Measurements from ENCODE around the gene STX19. TPM values are rescaled to one million over a fixed set of nuclear protein-coding genes. Genes with fewer than 3 reads are reported as not detected.

STX19 gene
- total RNA-seq, 1 donor from 2014 or later: not detected

- Histone ChIP-seq H3K27me3 (ENCODE audit: insufficient read depth, low read length) (no peaks in the 10 kb centered on the region), H3K4me2 (ENCODE audit: low read length) (no peak overlapping the region), H3K9ac (ENCODE audit: low read length) (no peak overlapping the region), H3K79me2 (ENCODE audit: insufficient read depth, low read length) (peaks cover 64% of the 10 kb centered on the region), H3K27ac (ENCODE audit: low read depth, low read length) (no peak overlapping the region), H3K4me1 (ENCODE audit: insufficient read depth, low read length) (peaks cover 11% of the 10 kb centered on the region), H3K4me3 (ENCODE audit: insufficient read depth, low read depth, low read length) (no peak overlapping the region), H3K36me3 (ENCODE audit: insufficient read depth, low read length) (no peaks in the 10 kb centered on the region), H2AFZ (ENCODE audit: low read depth, low read length) (no peak overlapping the region), H3K9me3 (ENCODE audit: insufficient read depth, low read depth, low read length) (no peaks in the 10 kb centered on the region), H4K20me1 (ENCODE audit: insufficient read depth, low read length) (no peaks in the 10 kb centered on the region)
- no peaks in the 10 kb centered on the region for H3K27me3 Mint-ChIP-seq (ENCODE audit: low read depth, unreplicated experiment)
- no peak overlapping the region for H3K4me3 Mint-ChIP-seq (ENCODE audit: unreplicated experiment)
- DNase-seq (ENCODE audit: low read depth) (no peak), FAIRE-seq (no peak)
- peaks cover 2% of the 10 kb centered on the region for H3K9me3 Mint-ChIP-seq (ENCODE audit: unreplicated experiment)
- H3K4me1 Mint-ChIP-seq (ENCODE audit: low read depth, unreplicated experiment): peaks cover 11% of the 10 kb centered on the region
- no peak overlapping the region for H3K27ac Mint-ChIP-seq (ENCODE audit: unreplicated experiment)
- TF ChIP-seq CTCF (IDR thresholded peaks at IDR 0.05; ENCODE audit: insufficient read depth, low read depth, low read length) (no peak), EZH2 (IDR thresholded peaks at IDR 0.05; ENCODE audit: insufficient read depth, low read length) (no peak)
- H3K36me3 Mint-ChIP-seq (ENCODE audit: low read depth, unreplicated experiment): no peaks in the 10 kb centered on the region
Measured at GRCh38 chr3:93983408-93983807, 45.0 kb downstream of the STX19 start.

DNA sequence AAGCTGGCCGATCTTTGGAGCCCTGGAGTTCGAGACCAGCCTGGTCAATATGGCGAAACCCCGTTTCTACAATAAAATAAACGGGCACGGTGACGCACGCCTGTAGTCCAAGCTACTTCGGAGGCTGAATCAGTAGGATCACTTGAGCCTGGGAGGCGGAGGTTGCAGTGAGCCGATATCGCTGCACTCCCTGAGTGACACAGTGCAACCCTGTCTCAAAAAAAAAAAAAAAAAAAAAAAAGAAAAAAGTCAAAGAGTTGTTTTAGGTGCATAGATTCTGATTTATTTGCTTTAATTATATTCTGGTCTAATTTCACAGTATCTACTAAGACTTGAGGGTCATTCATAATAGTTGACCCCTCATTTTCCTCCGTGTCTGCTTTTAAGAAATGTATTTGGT, 46.7 kb downstream of the STX19 start:
- no peak overlapping the region for H3K27ac ChIP-seq (ENCODE audit: low read depth, low read length)
- H3K4me1 Mint-ChIP-seq (ENCODE audit: low read depth, unreplicated experiment): peaks cover 6% of the 10 kb centered on the region
- no peak overlapping the region for H3K4me3 ChIP-seq (ENCODE audit: insufficient read depth, low read depth, low read length)

More for the DNA sequence above, 46.7 kb downstream of the STX19 start:
- Histone ChIP-seq H3K9ac (ENCODE audit: low read length) (no peak overlapping the region), H4K20me1 (ENCODE audit: insufficient read depth, low read length) (no peaks in the 10 kb centered on the region), H3K4me2 (ENCODE audit: low read length) (peak overlapping the region; percentile 91), H3K27me3 (ENCODE audit: insufficient read depth, low read length) (no peaks in the 10 kb centered on the region), H3K9me3 (ENCODE audit: insufficient read depth, low read depth, low read length) (no peaks in the 10 kb centered on the region), H3K79me2 (ENCODE audit: insufficient read depth, low read length) (peaks cover 58% of the 10 kb centered on the region), H3K4me1 (ENCODE audit: insufficient read depth, low read length) (peaks cover 4% of the 10 kb centered on the region), H3K36me3 (ENCODE audit: insufficient read depth, low read length) (no peaks in the 10 kb centered on the region), H2AFZ (ENCODE audit: low read depth, low read length) (no peak overlapping the region)
- Mint-ChIP-seq H3K9me3 (ENCODE audit: unreplicated experiment) (peaks cover 2% of the 10 kb centered on the region), H3K4me3 (ENCODE audit: unreplicated experiment) (peak overlapping the region; percentile 92), H3K36me3 (ENCODE audit: low read depth, unreplicated experiment) (no peaks in the 10 kb centered on the region), H3K27me3 (ENCODE audit: low read depth, unreplicated experiment) (peaks cover 2% of the 10 kb centered on the region), H3K27ac (ENCODE audit: unreplicated experiment) (no peak overlapping the region)
- TF ChIP-seq EZH2 (IDR thresholded peaks at IDR 0.05; ENCODE audit: insufficient read depth, low read length) (no peak), CTCF (IDR thresholded peaks at IDR 0.05; ENCODE audit: insufficient read depth, low read depth, low read length) (no peak)
- DNase-seq (ENCODE audit: low read depth) (no peak), FAIRE-seq (no peak)
